GM12878 (cell line): ENCODE data around the gene RAP1GAP. TPM values are rescaled to one million over a fixed set of nuclear protein-coding genes. Genes with fewer than 3 reads are reported as not detected.

Source experiments
- ATAC-seq: fragments of 200-7000 bp; cut with Tn5 transposase; 3 replicates; pipeline ENCODE4 v1.9.1; 2020; ENCODE audit warnings: mild to moderate bottlenecking, moderate library complexity
- BruUV-seq: library from RNA; stranded (reverse); fragments of 400-500 nt; replicated peaks from 2 replicates; lab custom pipeline; 2021; lab: Mats Ljungman, UMichigan
- CTCF ChIA-PET: fragments of 300-600 bp; sonication (Branson Sonifier 250); formaldehyde crosslinking; extraction: SDS; loops from one replicate; lab custom pipeline; 2021; ENCODE audit warnings: inconsistent platforms; lab: Yijun Ruan, JAX
- POLR2A ChIA-PET: fragments of 350-600 bp; formaldehyde crosslinking; extraction: SDS; loops from one replicate; lab custom pipeline; 2021; ENCODE audit warnings: inconsistent platforms; lab: Charles Lee
- RAD21 ChIA-PET: fragments of 300-600 bp; sonication (Branson Sonifier 250); formaldehyde crosslinking; loops from one replicate; lab custom pipeline; 2023; ENCODE audit warnings: antibody characterized with exemption; ENCODE audit not compliant: unreplicated experiment; lab: Charles Lee
- SMC1A ChIA-PET: fragments of 300-600 bp; sonication (Branson Sonifier 250); formaldehyde crosslinking; loops from one replicate; lab custom pipeline; 2023; ENCODE audit not compliant: unreplicated experiment, uncharacterized antibody; lab: Charles Lee
- DNase-seq: peaks from one replicate; pipeline ENCODE4 v3.0.0-alpha.2; 2011; ENCODE audit warnings: low read depth, low spot score
- FAIRE-seq: peaks from 3 replicates; lab custom pipeline; 2011; peaks lifted over from hg19 to GRCh38; lab: Jason Lieb, UNC
- H2AFZ ChIP-seq: 2 replicates; pipeline ENCODE4 v1.6.0; 2011; ENCODE audit warnings: low read depth, low read length, control low read depth; ENCODE audit not compliant: control insufficient read depth
- H3K27ac ChIP-seq: 2 replicates; pipeline ENCODE4 v1.5.1; 2011; ENCODE audit warnings: control low read depth; ENCODE audit not compliant: control insufficient read depth, insufficient read depth
- H3K27me3 ChIP-seq, 2 experiments: replicated peaks in 1 of 2; 2 replicates each; pipeline versions ENCODE4 v1.6.0 to v1.6.1; 2011; ENCODE audit warnings: low read length in 1 of 2; ENCODE audit not compliant: control insufficient read depth in 2 of 2, insufficient read depth in 2 of 2
- H3K36me3 ChIP-seq, 2 experiments: 2 replicates each; pipeline ENCODE4 v1.5.1; 2011; ENCODE audit warnings: low read length in 1 of 2; ENCODE audit not compliant: control insufficient read depth in 2 of 2, insufficient read depth in 2 of 2
- H3K4me1 ChIP-seq: 2 replicates; pipeline ENCODE4 v1.6.1; 2011; ENCODE audit warnings: mild to moderate bottlenecking, low read length, moderate library complexity, mixed read lengths; ENCODE audit not compliant: control insufficient read depth, insufficient read depth
- H3K4me2 ChIP-seq: 2 replicates; pipeline ENCODE4 v1.6.0; 2011; ENCODE audit warnings: control low read depth; ENCODE audit not compliant: control insufficient read depth, insufficient read depth
- H3K4me3 ChIP-seq: fragments of 200-600 bp; sonication (generic); 2 replicates; pipeline ENCODE4 v1.5.1; 2016
- H3K79me2 ChIP-seq: 2 replicates; pipeline ENCODE4 v1.6.0; 2011; ENCODE audit warnings: low read length; ENCODE audit not compliant: control insufficient read depth, insufficient read depth
- H3K9ac ChIP-seq: 2 replicates; pipeline ENCODE4 v1.8.0; 2011; ENCODE audit warnings: low read length, control low read depth, mixed read lengths; ENCODE audit not compliant: control insufficient read depth, insufficient read depth
- H3K9me3 ChIP-seq: replicated peaks from 3 replicates; pipeline ENCODE4 v1.5.1; 2011; ENCODE audit warnings: mild to moderate bottlenecking, low read length; ENCODE audit not compliant: control insufficient read depth, insufficient read depth
- H4K20me1 ChIP-seq: 2 replicates; pipeline ENCODE4 v1.6.0; 2011; ENCODE audit not compliant: control insufficient read depth, insufficient read depth
- CBX3 ChIP-seq: fragments of 200-600 bp; sonication (generic); IDR thresholded peaks from 2 replicates; pipeline ENCODE4 v1.6.1; 2016; ENCODE audit warnings: low read depth, borderline replicate concordance
- CHD1 ChIP-seq: IDR thresholded peaks from 2 replicates; pipeline ENCODE4 v1.6.1; 2012; ENCODE audit warnings: low read depth, low read length, improper control_type of control experiment
- DPF2 ChIP-seq: fragments of 450-650 bp; IDR thresholded peaks from 2 replicates; pipeline ENCODE4 v1.6.1; 2017; ENCODE audit warnings: mild to moderate bottlenecking
- E2F4 ChIP-seq: IDR thresholded peaks from 2 replicates; pipeline ENCODE4 v1.6.1; 2012; ENCODE audit warnings: low read depth, low read length, improper control_type of control experiment
- EZH2 ChIP-seq: IDR thresholded peaks from 2 replicates; pipeline ENCODE4 v1.6.1; 2012; ENCODE audit warnings: low read depth, mild to moderate bottlenecking, control low read depth, inconsistent platforms, low read length, borderline replicate concordance; ENCODE audit not compliant: control insufficient read depth
- FOS ChIP-seq: IDR thresholded peaks from 3 replicates; pipeline ENCODE4 v1.6.1; 2011; ENCODE audit warnings: borderline replicate concordance; ENCODE audit not compliant: insufficient read length; ENCODE audit errors: extremely low read depth
- KAT2A ChIP-seq: conservative IDR thresholded peaks from 2 replicates; pipeline ENCODE4 v1.6.1; 2011; ENCODE audit warnings: low read depth, low read length; ENCODE audit not compliant: control insufficient read depth
- MTA2 ChIP-seq: fragments of 450-650 bp; IDR thresholded peaks from 2 replicates; pipeline ENCODE4 v1.6.1; 2016; ENCODE audit warnings: low read depth, mild to moderate bottlenecking, moderate library complexity
- MYB ChIP-seq: fragments of 150-350 bp; IDR thresholded peaks from 2 replicates; pipeline ENCODE4 v1.6.1; 2014; ENCODE audit warnings: mild to moderate bottlenecking, low read depth, low read length, borderline replicate concordance
- PAX5 ChIP-seq: IDR thresholded peaks from 2 replicates; pipeline ENCODE4 v1.6.1; 2011; ENCODE audit warnings: low read depth, low read length, borderline replicate concordance
- RCOR1 ChIP-seq: conservative IDR thresholded peaks from 2 replicates; pipeline ENCODE4 v1.6.1; 2012; ENCODE audit warnings: low read depth, low read length, improper control_type of control experiment
- RELA ChIP-seq: fragments of 450-650 bp; IDR thresholded peaks from 2 replicates; pipeline ENCODE4 v1.8.0; 2014; ENCODE audit warnings: borderline replicate concordance; ENCODE audit not compliant: partially characterized antibody
- YBX1 ChIP-seq: fragments of 450-650 bp; IDR thresholded peaks from 2 replicates; pipeline ENCODE4 v1.6.1; 2016; ENCODE audit warnings: antibody characterized with exemption
- ZBTB33 ChIP-seq: fragments of 450-650 bp; IDR thresholded peaks from 2 replicates; pipeline ENCODE4 v1.6.1; 2017; ENCODE audit warnings: mild to moderate bottlenecking
- ZSCAN29 ChIP-seq: fragments of 450-650 bp; IDR thresholded peaks from 2 replicates; pipeline ENCODE4 v1.6.1; 2017; ENCODE audit warnings: mild to moderate bottlenecking, moderate library complexity
- WGBS: methylation state at CpG from one replicate; pipeline ENCODE4 v1.1.6; 2016; ENCODE audit warnings: low lambda C conversion rate; ENCODE audit not compliant: insufficient replicate concordance, insufficient coverage; ENCODE audit errors: missing lambda C conversion rate; 5-methylcytosine and 5-hydroxymethylcytosine counted together
- in situ Hi-C: fragments of 300-500 bp; cut with MboI; formaldehyde crosslinking; loops from 9 replicates; pipeline ENCODE4 v1.14.3; 2018; ENCODE audit warnings: mixed read lengths
- intact Hi-C: fragments of 100-400 bp; cut with micrococcal nuclease; formaldehyde crosslinking; loops from one replicate; pipeline ENCODE4 v1.14.2; 2022; ENCODE audit not compliant: unreplicated experiment
- polyA plus RNA-seq, 11 experiments: library from polyadenylated mRNA; depleted of rRNA in 4 of 11; unstranded in 6 of 11; stranded (reverse) in 5 of 11; fragments of >200 nt; fragmentation: Nextera tagmentation in 4 of 11; fragmentation: Illumina TruSeq in 1 of 11; extraction: Ambion mirVana in 4 of 11; extraction: Trizol in 1 of 11; gene quantifications; 1 replicate in 1 of 11; 2 replicates in 10 of 11; pipeline versions ENCODE4 v1.2.1 to v1.2.3, GENCODE V29; 2011 to 2016; ENCODE audit warnings: inconsistent platforms in 2 of 11, missing spikeins in 2 of 11, low read depth in 1 of 11
- total RNA-seq, 4 experiments: library from RNA; depleted of rRNA in 3 of 4; stranded (reverse); fragments of >200 nt in 3 of 4; fragmentation: Illumina TruSeq in 1 of 4; extraction: Trizol in 1 of 4; gene quantifications; 2 replicates each; pipeline versions ENCODE4 v1.2.1 to v1.2.3, GENCODE V29; 2013 to 2021

RAP1GAP gene
- total and polyA plus RNA-seq, 10 of the 15 experiments (the other 5 are each of a cell fraction or from before 2014, with no cell fraction given): 0.04 to 0.96 (median 0.09) TPM; not detected in 3

- Histone ChIP-seq H4K20me1 (no peaks in the 10 kb centered on the region), H3K4me2 (no peak overlapping the region), H3K27me3 (no peaks in the 10 kb centered on the region; a peak in 1 of 4 replicates), H3K9me3 (no peaks in the 10 kb centered on the region), H3K36me3 (no peaks in the 10 kb centered on the region), H3K4me1 (no peaks in the 10 kb centered on the region), H3K79me2 (no peaks in the 10 kb centered on the region), H2AFZ (no peak overlapping the region), H3K27ac (no peak overlapping the region), H3K4me3 (no peak overlapping the region), H3K9ac (no peak overlapping the region)
- WGBS: 13% methylated on average over 5 of the region's 5 CpGs
- CTCF ChIA-PET: interaction anchor here (1.4 kb wide), 1 partner anchor 15 kb away, joined by 3 read pairs; no protein-coding TSS in a partner anchor
- no peak for FAIRE-seq
- SMC1A ChIA-PET: no interaction called here
- ATAC-seq: no peak
- TF ChIP-seq ZBTB33: no peak
- no peak for TF ChIP-seq CBX3
- TF ChIP-seq DPF2: no peak
- no peak for TF ChIP-seq RELA
- TF ChIP-seq MTA2: no peak
- TF ChIP-seq CHD1: no peak
- TF ChIP-seq E2F4: no peak
- no peak for TF ChIP-seq KAT2A
- no peak for TF ChIP-seq FOS
- no peak for TF ChIP-seq RCOR1
- TF ChIP-seq PAX5: no peak
- TF ChIP-seq YBX1: no peak
- TF ChIP-seq EZH2: no peak
- TF ChIP-seq ZSCAN29: no peak
- no peak for TF ChIP-seq MYB
- RAD21 ChIA-PET: interaction anchor here (1.0 kb wide), 1 partner anchor 41 kb away, joined by 3 read pairs; the partner anchor contains the start of gene ALPL
- POLR2A ChIA-PET: no interaction called here
- in situ Hi-C loops: no loop called here
- intact Hi-C loops: no loop called here
- no TSS peak for BruUV-seq
- DNase-seq: no peak
Measured at GRCh38 chr1:21550097-21550496, 119.1 kb downstream of the RAP1GAP start.
